HG03280 (cell line): ENCODE measurements around the gene SKP2.
"Not testable (repeated sequence)": the region's sequence is repeated elsewhere in the genome, so short reads cannot be mapped to it uniquely, and the experiment has no call there.

Experiments used
- ATAC-seq: cut with Tn5 transposase; IDR thresholded peaks from one replicate; pipeline ENCODE4 v1.9.1; 2021; ENCODE audit warnings: mild to moderate bottlenecking, moderate library complexity; ENCODE audit not compliant: unreplicated experiment

The SKP2 gene

GRCh38 chr5:36156121-36156601 is 4.2 kb downstream of the SKP2 start:
- ATAC-seq: no peak

- ATAC-seq: no peak
Observed at GRCh38 chr5:36156619-36157018, 4.7 kb downstream of the SKP2 start.

- no peak for ATAC-seq
Observed at GRCh38 chr5:36158144-36158543, 6.2 kb downstream of the SKP2 start.

- ATAC-seq: no peak
Observed at GRCh38 chr5:36160617-36161016, 8.7 kb downstream of the SKP2 start.

GRCh38 chr5:36161361-36161760 is 9.4 kb downstream of the SKP2 start:
- ATAC-seq: no peak

GRCh38 chr5:36162810-36163486 is 11.0 kb downstream of the SKP2 start:
- ATAC-seq: no peak

GRCh38 chr5:36164461-36164860 is 12.6 kb downstream of the SKP2 start:
- ATAC-seq: no peak

GRCh38 chr5:36168737-36169136 is 16.8 kb downstream of the SKP2 start:
- no peak for ATAC-seq

GRCh38 chr5:36170832-36171424 is 19.0 kb downstream of the SKP2 start:
- no peak for ATAC-seq

GRCh38 chr5:36172599-36172998 is 20.7 kb downstream of the SKP2 start:
- ATAC-seq: no peak

GRCh38 chr5:36173426-36173825 is 21.5 kb downstream of the SKP2 start:
- no peak for ATAC-seq

- ATAC-seq: no peak
Observed at GRCh38 chr5:36174119-36174518, 22.2 kb downstream of the SKP2 start.

- ATAC-seq: no peak
Observed at GRCh38 chr5:36175043-36175442, 23.1 kb downstream of the SKP2 start.

GRCh38 chr5:36177154-36177553 is 25.2 kb downstream of the SKP2 start:
- peak; percentile 93 for ATAC-seq

GRCh38 chr5:36177715-36178523 is 26.0 kb downstream of the SKP2 start:
- ATAC-seq: no peak

- ATAC-seq: no peak
Observed at GRCh38 chr5:36178524-36178890, 26.6 kb downstream of the SKP2 start.

GRCh38 chr5:36179950-36180349 is 28.0 kb downstream of the SKP2 start:
- no peak for ATAC-seq

GRCh38 chr5:36180556-36181350 is 28.8 kb downstream of the SKP2 start:
- ATAC-seq: no peak

GRCh38 chr5:36181774-36182173 is 29.9 kb downstream of the SKP2 start:
- ATAC-seq: no peak

- ATAC-seq: not testable (repeated sequence)
Observed at GRCh38 chr5:36184408-36184807, 32.5 kb downstream of the SKP2 start.

GRCh38 chr5:36193746-36194145 is 41.8 kb downstream of the SKP2 start:
- ATAC-seq: no peak
